ENCODE measurements around the gene UGT1A3.

Gene UGT1A3

GRCh38 chr2:233728723-233729301, at the start of gene UGT1A3:
Gene UGT1A3, plus strand, starts transcription at chr2:233729042. Its CDS starts 85 bp downstream, at chr2:233729127.
- Mint-ChIP-seq H3K27me3 (peaks cover 16% of the 10 kb centered on the region), H3K4me3 (no peak within 1 kb of the TSS), H3K9me3 (no peaks in the 10 kb centered on the region), H3K36me3 (no peaks in the 10 kb centered on the region), H3K27ac (no peak within 1 kb of the TSS), H3K4me1 (no peaks in the 10 kb centered on the region)
- ATAC-seq (ENCODE audit: low read depth) = no peak
- no peak for DNase-seq (ENCODE audit: low spot score in 2 of 2)

GRCh38 chr2:233679196-233679595, 49.6 kb upstream of the UGT1A3 start:
- H3K9me3 Mint-ChIP-seq = no peaks in the 10 kb centered on the region
- H3K27ac Mint-ChIP-seq = no peak overlapping the region
- H3K4me1 Mint-ChIP-seq = no peaks in the 10 kb centered on the region
- peaks cover 7% of the 10 kb centered on the region for H3K27me3 Mint-ChIP-seq
- ATAC-seq (ENCODE audit: low read depth) (no peak), DNase-seq (ENCODE audit: low spot score in 2 of 2) (no peak)
- H3K36me3 Mint-ChIP-seq = no peaks in the 10 kb centered on the region
- H3K4me3 Mint-ChIP-seq = no peak overlapping the region

GRCh38 chr2:233680361-233681045, 48.3 kb upstream of the UGT1A3 start:
- no peak for ATAC-seq (ENCODE audit: low read depth)
- Mint-ChIP-seq H3K36me3 (no peaks in the 10 kb centered on the region), H3K4me3 (no peak overlapping the region), H3K4me1 (no peaks in the 10 kb centered on the region), H3K27ac (no peak overlapping the region), H3K9me3 (no peaks in the 10 kb centered on the region), H3K27me3 (peaks cover 4% of the 10 kb centered on the region)
- no peak for DNase-seq (ENCODE audit: low spot score in 2 of 2)

GRCh38 chr2:233681521-233682099, 47.2 kb upstream of the UGT1A3 start, which contains the start of gene UGT1A7:
Gene UGT1A7, plus strand, starts transcription at chr2:233681901. Its CDS starts 37 bp downstream, at chr2:233681938.
- ATAC-seq (ENCODE audit: low read depth) = no peak

GRCh38 chr2:233684640-233685039, 44.2 kb upstream of the UGT1A3 start:
- no peak overlapping the region for H3K27ac Mint-ChIP-seq
- no peaks in the 10 kb centered on the region for H3K36me3 Mint-ChIP-seq
- DNase-seq (ENCODE audit: low spot score in 2 of 2) = no peak
- peaks cover 6% of the 10 kb centered on the region for H3K4me1 Mint-ChIP-seq
- H3K27me3 Mint-ChIP-seq = peaks cover 12% of the 10 kb centered on the region
- no peak for ATAC-seq (ENCODE audit: low read depth)
- H3K9me3 Mint-ChIP-seq = no peaks in the 10 kb centered on the region
- H3K4me3 Mint-ChIP-seq = no peak overlapping the region

More at GRCh38 chr2:233681521-233682099, 47.2 kb upstream of the UGT1A3 start, which contains the start of gene UGT1A7:
- H3K9me3 Mint-ChIP-seq = no peaks in the 10 kb centered on the region
- DNase-seq (ENCODE audit: low spot score in 2 of 2) = no peak
- no peaks in the 10 kb centered on the region for H3K36me3 Mint-ChIP-seq
- no peak within 1 kb of the TSS for H3K4me3 Mint-ChIP-seq
- H3K27ac Mint-ChIP-seq = no peak within 1 kb of the TSS
- H3K4me1 Mint-ChIP-seq = no peaks in the 10 kb centered on the region
- peaks cover 6% of the 10 kb centered on the region for H3K27me3 Mint-ChIP-seq

- ATAC-seq (ENCODE audit: low read depth) = no peak
- no peak overlapping the region for H3K27ac Mint-ChIP-seq
- H3K4me3 Mint-ChIP-seq = no peak overlapping the region
- no peaks in the 10 kb centered on the region for H3K9me3 Mint-ChIP-seq
- H3K4me1 Mint-ChIP-seq = peaks cover 6% of the 10 kb centered on the region
- peaks cover 12% of the 10 kb centered on the region for H3K27me3 Mint-ChIP-seq
- H3K36me3 Mint-ChIP-seq = no peaks in the 10 kb centered on the region
- DNase-seq (ENCODE audit: low spot score in 2 of 2) = no peak
Measured at GRCh38 chr2:233686928-233687327, 41.9 kb upstream of the UGT1A3 start.

- Mint-ChIP-seq H3K4me1 (peaks cover 6% of the 10 kb centered on the region), H3K9me3 (no peaks in the 10 kb centered on the region), H3K4me3 (no peak overlapping the region), H3K27ac (no peak overlapping the region), H3K27me3 (peaks cover 12% of the 10 kb centered on the region), H3K36me3 (no peaks in the 10 kb centered on the region)
- ATAC-seq (ENCODE audit: low read depth) = no peak
- no peak for DNase-seq (ENCODE audit: low spot score in 2 of 2)
Measured at GRCh38 chr2:233688341-233688740, 40.5 kb upstream of the UGT1A3 start.

GRCh38 chr2:233689031-233689430, 39.8 kb upstream of the UGT1A3 start:
- Mint-ChIP-seq H3K27me3 (peaks cover 12% of the 10 kb centered on the region), H3K4me3 (no peak overlapping the region)
- ATAC-seq (ENCODE audit: low read depth) = no peak

GRCh38 chr2:233689501-233689900, 39.3 kb upstream of the UGT1A3 start:
- Mint-ChIP-seq H3K27ac (no peak overlapping the region), H3K4me1 (peaks cover 6% of the 10 kb centered on the region), H3K27me3 (peaks cover 12% of the 10 kb centered on the region), H3K36me3 (no peaks in the 10 kb centered on the region), H3K4me3 (no peak overlapping the region), H3K9me3 (no peaks in the 10 kb centered on the region)
- ATAC-seq (ENCODE audit: low read depth) (no peak), DNase-seq (ENCODE audit: low spot score in 2 of 2) (no peak)

More at GRCh38 chr2:233689031-233689430, 39.8 kb upstream of the UGT1A3 start:
- Mint-ChIP-seq H3K27ac (no peak overlapping the region), H3K36me3 (no peaks in the 10 kb centered on the region), H3K9me3 (no peaks in the 10 kb centered on the region), H3K4me1 (peaks cover 6% of the 10 kb centered on the region)
- DNase-seq (ENCODE audit: low spot score in 2 of 2) = no peak

- no peak for ATAC-seq (ENCODE audit: low read depth)
- H3K9me3 Mint-ChIP-seq = no peaks in the 10 kb centered on the region
- DNase-seq (ENCODE audit: low spot score in 2 of 2) = no peak
Measured at GRCh38 chr2:233690444-233690843, 38.4 kb upstream of the UGT1A3 start.

GRCh38 chr2:233691443-233692433, 37.1 kb upstream of the UGT1A3 start:
- Mint-ChIP-seq H3K36me3 (no peaks in the 10 kb centered on the region), H3K27me3 (peaks cover 7% of the 10 kb centered on the region), H3K27ac (no peak overlapping the region), H3K9me3 (no peaks in the 10 kb centered on the region), H3K4me1 (peaks cover 6% of the 10 kb centered on the region), H3K4me3 (no peak overlapping the region)
- ATAC-seq (ENCODE audit: low read depth) (no peak), DNase-seq (ENCODE audit: low spot score in 2 of 2) (no peak)

More at GRCh38 chr2:233690444-233690843, 38.4 kb upstream of the UGT1A3 start:
- Mint-ChIP-seq H3K36me3 (no peaks in the 10 kb centered on the region), H3K27me3 (peaks cover 12% of the 10 kb centered on the region), H3K4me1 (peaks cover 6% of the 10 kb centered on the region), H3K4me3 (no peak overlapping the region), H3K27ac (no peak overlapping the region)

GRCh38 chr2:233692648-233693047, 36.2 kb upstream of the UGT1A3 start, which contains the start of gene UGT1A6:
Gene UGT1A6, plus strand, starts transcription at chr2:233692890. Its CDS starts 115 bp downstream, at chr2:233693005.
- H3K27me3 Mint-ChIP-seq = peaks cover 8% of the 10 kb centered on the region

GRCh38 chr2:233693963-233694362, 34.9 kb upstream of the UGT1A3 start:
- Mint-ChIP-seq H3K4me3 (no peak overlapping the region), H3K27me3 (peaks cover 5% of the 10 kb centered on the region), H3K36me3 (no peaks in the 10 kb centered on the region), H3K27ac (no peak overlapping the region), H3K9me3 (no peaks in the 10 kb centered on the region), H3K4me1 (peaks cover 5% of the 10 kb centered on the region)
- DNase-seq (ENCODE audit: low spot score in 2 of 2) = no peak
- ATAC-seq (ENCODE audit: low read depth) = no peak

More at GRCh38 chr2:233692648-233693047, 36.2 kb upstream of the UGT1A3 start, which contains the start of gene UGT1A6:
- no peak within 1 kb of the TSS for H3K27ac Mint-ChIP-seq
- peaks cover 6% of the 10 kb centered on the region for H3K4me1 Mint-ChIP-seq
- H3K36me3 Mint-ChIP-seq = no peaks in the 10 kb centered on the region
- no peaks in the 10 kb centered on the region for H3K9me3 Mint-ChIP-seq
- H3K4me3 Mint-ChIP-seq = no peak within 1 kb of the TSS
- ATAC-seq (ENCODE audit: low read depth) (no peak), DNase-seq (ENCODE audit: low spot score in 2 of 2) (no peak)
